ENCODE results near the gene HNRNPM.

GRCh38 chr19:8488365-8488764, 43.6 kb downstream of the HNRNPM start:
- TF ChIP-seq BHLHE40 (IDR thresholded peaks at IDR 0.05; ENCODE audit: borderline replicate concordance), result no peak
- TF ChIP-seq FOXA1 (IDR thresholded peaks at IDR 0.05), result no peak
- TF ChIP-seq SUZ12 (IDR thresholded peaks at IDR 0.05), result no peak
- no peak for TF ChIP-seq TARDBP (IDR thresholded peaks at IDR 0.05)
- no peak for TF ChIP-seq ARNT (IDR thresholded peaks at IDR 0.05)
- TF ChIP-seq SP1 (IDR thresholded peaks at IDR 0.05), result no peak
- no peak for TF ChIP-seq FOXK2 (IDR thresholded peaks at IDR 0.05)
- no peak for TF ChIP-seq L3MBTL2 (conservative IDR thresholded peaks at IDR 0.05)
- TF ChIP-seq FOXM1 (IDR thresholded peaks at IDR 0.05; ENCODE audit: borderline replicate concordance), result no peak
- TF ChIP-seq LEF1 (IDR thresholded peaks at IDR 0.05; ENCODE audit: borderline replicate concordance), result no peak
- no peak for TF ChIP-seq CTBP1 (IDR thresholded peaks at IDR 0.05; ENCODE audit: borderline replicate concordance)
- TF ChIP-seq ZNF384 (IDR thresholded peaks at IDR 0.05), result no peak

Data from HEK293T (cell line).